ENCODE results near the gene FZD7. TPM values are rescaled to one million over a fixed set of nuclear protein-coding genes. Genes with fewer than 3 reads are reported as not detected.

Gene FZD7
- total and polyA plus RNA-seq, 10 of the 15 experiments (the other 5 are each of a cell fraction or from before 2014, with no cell fraction given) = 0.24 to 2.4 (median 0.75) TPM

DNA sequence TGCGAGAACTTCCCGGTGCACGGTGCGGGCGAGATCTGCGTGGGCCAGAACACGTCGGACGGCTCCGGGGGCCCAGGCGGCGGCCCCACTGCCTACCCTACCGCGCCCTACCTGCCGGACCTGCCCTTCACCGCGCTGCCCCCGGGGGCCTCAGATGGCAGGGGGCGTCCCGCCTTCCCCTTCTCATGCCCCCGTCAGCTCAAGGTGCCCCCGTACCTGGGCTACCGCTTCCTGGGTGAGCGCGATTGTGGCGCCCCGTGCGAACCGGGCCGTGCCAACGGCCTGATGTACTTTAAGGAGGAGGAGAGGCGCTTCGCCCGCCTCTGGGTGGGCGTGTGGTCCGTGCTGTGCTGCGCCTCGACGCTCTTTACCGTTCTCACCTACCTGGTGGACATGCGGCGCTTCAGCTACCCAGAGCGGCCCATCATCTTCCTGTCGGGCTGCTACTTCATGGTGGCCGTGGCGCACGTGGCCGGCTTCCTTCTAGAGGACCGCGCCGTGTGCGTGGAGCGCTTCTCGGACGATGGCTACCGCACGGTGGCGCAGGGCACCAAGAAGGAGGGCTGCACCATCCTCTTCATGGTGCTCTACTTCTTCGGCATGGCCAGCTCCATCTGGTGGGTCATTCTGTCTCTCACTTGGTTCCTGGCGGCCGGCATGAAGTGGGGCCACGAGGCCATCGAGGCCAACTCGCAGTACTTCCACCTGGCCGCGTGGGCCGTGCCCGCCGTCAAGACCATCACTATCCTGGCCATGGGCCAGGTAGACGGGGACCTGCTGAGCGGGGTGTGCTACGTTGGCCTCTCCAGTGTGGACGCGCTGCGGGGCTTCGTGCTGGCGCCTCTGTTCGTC, 1.7 kb downstream of the FZD7 start:
- H3K9ac ChIP-seq (ENCODE audit: control insufficient read depth, insufficient read depth, low read length) = no peak overlapping the region
- FAIRE-seq (no peak), DNase-seq (ENCODE audit: low read depth, low spot score) (no peak), ATAC-seq (no peak)
- SMC1A ChIA-PET (ENCODE audit: uncharacterized antibody, unreplicated experiment) = no interaction called here
- CTCF ChIA-PET = interaction anchor here (0.6 kb wide), 1 partner anchor 71 kb away, joined by 3 read pairs; no protein-coding TSS in a partner anchor
- RAD21 ChIA-PET (ENCODE audit: unreplicated experiment) = no interaction called here
- H3K27ac ChIP-seq (ENCODE audit: control insufficient read depth, insufficient read depth) = no peak overlapping the region
- WGBS (ENCODE audit: insufficient coverage, insufficient replicate concordance, low lambda C conversion rate, missing lambda C conversion rate) = 54% methylated on average over 73 of the region's 78 CpGs
- in situ Hi-C loops (cut with MboI) = no loop called here
- no peaks in the 10 kb centered on the region for H3K36me3 ChIP-seq (ENCODE audit: control insufficient read depth in 2 of 2, insufficient read depth in 2 of 2, low read length in 1 of 2)
- intact Hi-C loops (cut with micrococcal nuclease; ENCODE audit: unreplicated experiment) = loop anchor here (5.0 kb wide), 2 partner anchors 58 to 142 kb away; no protein-coding TSS in a partner anchor
- peak overlapping the region; percentile 86 for H3K4me2 ChIP-seq (ENCODE audit: control insufficient read depth, insufficient read depth)
- H3K79me2 ChIP-seq (ENCODE audit: control insufficient read depth, insufficient read depth, low read length) = no peaks in the 10 kb centered on the region
- POLR2A ChIA-PET = no interaction called here
- no peak overlapping the region for H2AFZ ChIP-seq (ENCODE audit: control insufficient read depth, low read depth, low read length)
- no peak overlapping the region; the same call in 1 of the 2 replicates for H3K4me3 ChIP-seq
- H3K4me1 ChIP-seq (ENCODE audit: control insufficient read depth, insufficient read depth, low read length) = no peaks in the 10 kb centered on the region; the same call in 1 of the 2 replicates
- H4K20me1 ChIP-seq (ENCODE audit: control insufficient read depth, insufficient read depth) = no peaks in the 10 kb centered on the region
- H3K9me3 ChIP-seq (replicated peaks; ENCODE audit: control insufficient read depth, insufficient read depth, low read length) = no peaks in the 10 kb centered on the region; the same call in 2 of the 3 replicates
- peaks cover 0 to 18% of the 10 kb centered on the region in 2 experiments; a peak in 2 of 4 replicates for H3K27me3 ChIP-seq (replicated peaks in 1 of 2; ENCODE audit: control insufficient read depth in 2 of 2, insufficient read depth in 2 of 2, low read length in 1 of 2)
- BruUV-seq (replicated peaks) = no TSS peak
- TF ChIP-seq, protein P1, sequence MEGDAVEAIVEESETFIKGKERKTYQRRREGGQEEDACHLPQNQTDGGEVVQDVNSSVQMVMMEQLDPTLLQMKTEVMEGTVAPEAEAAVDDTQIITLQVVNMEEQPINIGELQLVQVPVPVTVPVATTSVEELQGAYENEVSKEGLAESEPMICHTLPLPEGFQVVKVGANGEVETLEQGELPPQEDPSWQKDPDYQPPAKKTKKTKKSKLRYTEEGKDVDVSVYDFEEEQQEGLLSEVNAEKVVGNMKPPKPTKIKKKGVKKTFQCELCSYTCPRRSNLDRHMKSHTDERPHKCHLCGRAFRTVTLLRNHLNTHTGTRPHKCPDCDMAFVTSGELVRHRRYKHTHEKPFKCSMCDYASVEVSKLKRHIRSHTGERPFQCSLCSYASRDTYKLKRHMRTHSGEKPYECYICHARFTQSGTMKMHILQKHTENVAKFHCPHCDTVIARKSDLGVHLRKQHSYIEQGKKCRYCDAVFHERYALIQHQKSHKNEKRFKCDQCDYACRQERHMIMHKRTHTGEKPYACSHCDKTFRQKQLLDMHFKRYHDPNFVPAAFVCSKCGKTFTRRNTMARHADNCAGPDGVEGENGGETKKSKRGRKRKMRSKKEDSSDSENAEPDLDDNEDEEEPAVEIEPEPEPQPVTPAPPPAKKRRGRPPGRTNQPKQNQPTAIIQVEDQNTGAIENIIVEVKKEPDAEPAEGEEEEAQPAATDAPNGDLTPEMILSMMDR (IDR thresholded peaks at IDR 0.05 in 2 of 3, conservative IDR thresholded peaks at IDR 0.05 in 1 of 3; ENCODE audit: control insufficient read depth in 2 of 3, extremely low read depth in 1 of 3, insufficient read depth in 1 of 3, low read depth in 3 of 3, low read length in 3 of 3) = peak in 2 of 3 experiments; percentile 12 to 20; a peak in 1 of 6 replicates
- 0 out of 2 replicates have a peak, but pooled peaks have one; percentile 44 for TF ChIP-seq GATAD2B (conservative IDR thresholded peaks at IDR 0.05; ENCODE audit: low read depth)
- TF ChIP-seq, protein P2, sequence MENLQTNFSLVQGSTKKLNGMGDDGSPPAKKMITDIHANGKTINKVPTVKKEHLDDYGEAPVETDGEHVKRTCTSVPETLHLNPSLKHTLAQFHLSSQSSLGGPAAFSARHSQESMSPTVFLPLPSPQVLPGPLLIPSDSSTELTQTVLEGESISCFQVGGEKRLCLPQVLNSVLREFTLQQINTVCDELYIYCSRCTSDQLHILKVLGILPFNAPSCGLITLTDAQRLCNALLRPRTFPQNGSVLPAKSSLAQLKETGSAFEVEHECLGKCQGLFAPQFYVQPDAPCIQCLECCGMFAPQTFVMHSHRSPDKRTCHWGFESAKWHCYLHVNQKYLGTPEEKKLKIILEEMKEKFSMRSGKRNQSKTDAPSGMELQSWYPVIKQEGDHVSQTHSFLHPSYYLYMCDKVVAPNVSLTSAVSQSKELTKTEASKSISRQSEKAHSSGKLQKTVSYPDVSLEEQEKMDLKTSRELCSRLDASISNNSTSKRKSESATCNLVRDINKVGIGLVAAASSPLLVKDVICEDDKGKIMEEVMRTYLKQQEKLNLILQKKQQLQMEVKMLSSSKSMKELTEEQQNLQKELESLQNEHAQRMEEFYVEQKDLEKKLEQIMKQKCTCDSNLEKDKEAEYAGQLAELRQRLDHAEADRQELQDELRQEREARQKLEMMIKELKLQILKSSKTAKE (IDR thresholded peaks at IDR 0.05; ENCODE audit: low read depth, poor library complexity, severe bottlenecking) = no peak
- TF ChIP-seq, protein P3, sequence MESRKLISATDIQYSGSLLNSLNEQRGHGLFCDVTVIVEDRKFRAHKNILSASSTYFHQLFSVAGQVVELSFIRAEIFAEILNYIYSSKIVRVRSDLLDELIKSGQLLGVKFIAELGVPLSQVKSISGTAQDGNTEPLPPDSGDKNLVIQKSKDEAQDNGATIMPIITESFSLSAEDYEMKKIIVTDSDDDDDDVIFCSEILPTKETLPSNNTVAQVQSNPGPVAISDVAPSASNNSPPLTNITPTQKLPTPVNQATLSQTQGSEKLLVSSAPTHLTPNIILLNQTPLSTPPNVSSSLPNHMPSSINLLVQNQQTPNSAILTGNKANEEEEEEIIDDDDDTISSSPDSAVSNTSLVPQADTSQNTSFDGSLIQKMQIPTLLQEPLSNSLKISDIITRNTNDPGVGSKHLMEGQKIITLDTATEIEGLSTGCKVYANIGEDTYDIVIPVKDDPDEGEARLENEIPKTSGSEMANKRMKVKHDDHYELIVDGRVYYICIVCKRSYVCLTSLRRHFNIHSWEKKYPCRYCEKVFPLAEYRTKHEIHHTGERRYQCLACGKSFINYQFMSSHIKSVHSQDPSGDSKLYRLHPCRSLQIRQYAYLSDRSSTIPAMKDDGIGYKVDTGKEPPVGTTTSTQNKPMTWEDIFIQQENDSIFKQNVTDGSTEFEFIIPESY (IDR thresholded peaks at IDR 0.05) = 0 out of 2 replicates have a peak, but pooled peaks have one; percentile 45
- peak in 1 of 2 experiments; percentile 30; a peak in 1 of 4 replicates for TF ChIP-seq BHLHE40 (IDR thresholded peaks at IDR 0.05; ENCODE audit: borderline replicate concordance in 1 of 2, low read depth in 2 of 2, low read length in 1 of 2)
- TF ChIP-seq, protein P4, sequence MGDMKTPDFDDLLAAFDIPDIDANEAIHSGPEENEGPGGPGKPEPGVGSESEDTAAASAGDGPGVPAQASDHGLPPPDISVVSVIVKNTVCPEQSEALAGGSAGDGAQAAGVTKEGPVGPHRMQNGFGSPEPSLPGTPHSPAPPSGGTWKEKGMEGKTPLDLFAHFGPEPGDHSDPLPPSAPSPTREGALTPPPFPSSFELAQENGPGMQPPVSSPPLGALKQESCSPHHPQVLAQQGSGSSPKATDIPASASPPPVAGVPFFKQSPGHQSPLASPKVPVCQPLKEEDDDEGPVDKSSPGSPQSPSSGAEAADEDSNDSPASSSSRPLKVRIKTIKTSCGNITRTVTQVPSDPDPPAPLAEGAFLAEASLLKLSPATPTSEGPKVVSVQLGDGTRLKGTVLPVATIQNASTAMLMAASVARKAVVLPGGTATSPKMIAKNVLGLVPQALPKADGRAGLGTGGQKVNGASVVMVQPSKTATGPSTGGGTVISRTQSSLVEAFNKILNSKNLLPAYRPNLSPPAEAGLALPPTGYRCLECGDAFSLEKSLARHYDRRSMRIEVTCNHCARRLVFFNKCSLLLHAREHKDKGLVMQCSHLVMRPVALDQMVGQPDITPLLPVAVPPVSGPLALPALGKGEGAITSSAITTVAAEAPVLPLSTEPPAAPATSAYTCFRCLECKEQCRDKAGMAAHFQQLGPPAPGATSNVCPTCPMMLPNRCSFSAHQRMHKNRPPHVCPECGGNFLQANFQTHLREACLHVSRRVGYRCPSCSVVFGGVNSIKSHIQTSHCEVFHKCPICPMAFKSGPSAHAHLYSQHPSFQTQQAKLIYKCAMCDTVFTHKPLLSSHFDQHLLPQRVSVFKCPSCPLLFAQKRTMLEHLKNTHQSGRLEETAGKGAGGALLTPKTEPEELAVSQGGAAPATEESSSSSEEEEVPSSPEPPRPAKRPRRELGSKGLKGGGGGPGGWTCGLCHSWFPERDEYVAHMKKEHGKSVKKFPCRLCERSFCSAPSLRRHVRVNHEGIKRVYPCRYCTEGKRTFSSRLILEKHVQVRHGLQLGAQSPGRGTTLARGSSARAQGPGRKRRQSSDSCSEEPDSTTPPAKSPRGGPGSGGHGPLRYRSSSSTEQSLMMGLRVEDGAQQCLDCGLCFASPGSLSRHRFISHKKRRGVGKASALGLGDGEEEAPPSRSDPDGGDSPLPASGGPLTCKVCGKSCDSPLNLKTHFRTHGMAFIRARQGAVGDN (IDR thresholded peaks at IDR 0.05) = 0 out of 2 replicates have a peak, but pooled peaks have one; percentile 44

All from GM12878 (cell line).